ENCODE data around the gene VPS51.

Gene VPS51

GRCh38 chr11:65121865-65122696 is 26.1 kb downstream of the VPS51 start, which contains the start of the genes FAU and MRPL49:
TSS of gene FAU (minus strand) at chr11:65122134. CDS start at chr11:65121813, 321 bp downstream.
TSS of gene MRPL49 (plus strand) at chr11:65122321. CDS start at chr11:65122347, 26 bp downstream.
- peak; percentile 99 for DNase-seq

GRCh38 chr11:65124480-65125196 is 28.6 kb downstream of the VPS51 start:
- no peak for DNase-seq

- no peak for DNase-seq
Observed at GRCh38 chr11:65125197-65126056, 29.4 kb downstream of the VPS51 start.

GRCh38 chr11:65126624-65127274 is 30.7 kb downstream of the VPS51 start:
- no peak for DNase-seq

- DNase-seq: no peak
Observed at GRCh38 chr11:65127473-65128181, 31.6 kb downstream of the VPS51 start.

GRCh38 chr11:65128182-65129145 is 32.5 kb downstream of the VPS51 start:
- DNase-seq: no peak

- DNase-seq: no peak
Observed at GRCh38 chr11:65129649-65130441, 33.8 kb downstream of the VPS51 start.

- no peak for DNase-seq
Observed at GRCh38 chr11:65130631-65131416, 34.8 kb downstream of the VPS51 start.

- DNase-seq: no peak
Observed at GRCh38 chr11:65131417-65131776, 35.4 kb downstream of the VPS51 start.

GRCh38 chr11:65131895-65132237 is 35.9 kb downstream of the VPS51 start:
- no peak for DNase-seq

- DNase-seq: no peak
Observed at GRCh38 chr11:65132238-65132987, 36.4 kb downstream of the VPS51 start.

- DNase-seq: peak; percentile 51
Observed at GRCh38 chr11:65132988-65133700, 37.1 kb downstream of the VPS51 start.

GRCh38 chr11:65133724-65134123 is 37.7 kb downstream of the VPS51 start:
- no peak for DNase-seq

GRCh38 chr11:65134240-65134951 is 38.4 kb downstream of the VPS51 start, which contains the start of gene SYVN1:
TSS of gene SYVN1 (minus strand) at chr11:65134519. CDS start at chr11:65133601, 918 bp downstream.
- DNase-seq: peak; percentile 87

GRCh38 chr11:65134952-65135632 is 39.1 kb downstream of the VPS51 start:
- DNase-seq: peak; percentile 98

GRCh38 chr11:65135633-65136145 is 39.7 kb downstream of the VPS51 start:
- DNase-seq: no peak

Data from NCI-H2029 (cell line).